GM18505 (cell line): Measurements from ENCODE around the gene KLHL5.

ENCODE experiments used
- ATAC-seq: cut with Tn5 transposase; IDR thresholded peaks from one replicate; pipeline ENCODE4 v1.9.1; 2021; ENCODE audit not compliant: unreplicated experiment
- POLR2A ChIP-seq: IDR thresholded peaks from 4 replicates; pipeline ENCODE4 v1.6.1; 2011; ENCODE audit warnings: borderline replicate concordance; ENCODE audit not compliant: insufficient read depth, insufficient read length; ENCODE audit errors: extremely low read depth

The KLHL5 gene

DNA sequence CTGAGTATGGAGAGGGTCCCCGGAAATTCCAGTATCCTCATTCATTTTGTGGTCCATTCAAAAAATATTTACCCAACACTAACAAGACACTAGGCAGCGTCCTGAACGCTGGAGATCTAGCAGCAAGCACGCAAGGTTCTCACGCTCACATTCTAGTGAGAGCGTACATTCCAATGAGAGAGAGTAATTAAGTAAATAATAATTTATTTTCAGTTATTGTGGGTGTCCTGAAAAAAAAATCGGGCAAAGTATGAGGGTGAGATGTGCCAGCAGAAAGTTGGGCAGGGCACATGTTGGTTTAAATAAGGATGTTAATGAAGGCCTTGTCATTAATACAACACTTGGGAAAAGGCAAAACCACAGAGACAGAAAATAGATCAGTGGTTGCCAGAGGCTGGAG lies 25.9 kb upstream of the KLHL5 start:
- TF ChIP-seq POLR2A = no peak
- ATAC-seq = no peak

DNA sequence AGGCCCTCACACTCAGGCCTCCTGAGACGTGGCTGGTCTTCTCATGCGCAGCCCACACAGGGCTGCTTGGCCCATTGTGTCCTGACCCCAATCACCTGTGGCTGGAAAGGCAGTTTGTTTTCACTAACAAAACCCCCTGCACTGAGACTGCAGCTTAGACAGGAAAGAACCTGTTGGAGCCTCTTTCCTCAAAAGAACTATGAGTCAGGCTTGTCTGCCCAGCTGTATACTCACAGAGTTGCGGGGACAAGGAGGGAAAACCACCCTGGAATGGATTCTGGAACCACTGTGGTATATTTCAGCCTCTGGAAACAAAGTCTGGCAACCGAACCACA lies 24.6 kb upstream of the KLHL5 start:
- ATAC-seq = no peak
- TF ChIP-seq POLR2A = no peak

DNA sequence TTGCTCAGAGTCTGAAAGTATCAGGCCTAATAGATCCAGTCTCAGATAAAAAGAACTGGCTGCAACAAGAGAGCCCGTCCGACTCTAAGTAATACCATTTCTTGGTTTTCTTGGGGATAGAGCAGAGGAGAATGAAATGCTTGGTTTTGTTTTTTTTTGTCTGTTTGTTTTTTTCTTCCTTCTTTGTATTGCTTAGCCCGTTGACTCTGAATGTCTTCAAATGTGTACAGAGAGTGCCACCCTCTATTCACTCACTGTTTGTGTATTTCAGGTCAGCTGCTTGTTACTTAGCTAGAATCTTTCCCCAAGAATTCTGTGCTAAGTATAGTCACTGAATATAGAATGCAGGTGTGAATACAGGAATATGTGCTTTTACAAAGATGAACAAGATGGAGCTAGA lies 24.1 kb upstream of the KLHL5 start:
- TF ChIP-seq POLR2A = no peak
- no peak for ATAC-seq

DNA sequence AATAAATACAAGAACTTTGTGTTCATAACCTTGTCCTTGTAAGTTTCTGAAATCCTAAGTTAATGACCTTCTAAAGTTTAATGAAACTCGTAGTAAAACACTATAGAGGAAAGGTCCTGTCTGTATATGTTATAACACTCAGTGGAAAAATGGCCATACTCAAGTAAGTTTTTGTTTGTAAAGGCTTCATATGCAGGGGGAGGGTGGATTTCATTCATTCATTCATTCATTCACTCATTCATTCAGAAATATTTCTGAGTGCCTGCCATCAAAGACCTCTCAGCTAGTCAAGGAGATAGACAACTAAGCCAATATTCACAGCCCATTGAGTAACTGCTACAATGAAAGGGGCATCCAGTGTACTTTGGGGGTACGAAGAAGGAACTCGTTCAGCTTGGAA lies 22.9 kb upstream of the KLHL5 start:
- no peak for ATAC-seq
- TF ChIP-seq POLR2A = no peak

DNA sequence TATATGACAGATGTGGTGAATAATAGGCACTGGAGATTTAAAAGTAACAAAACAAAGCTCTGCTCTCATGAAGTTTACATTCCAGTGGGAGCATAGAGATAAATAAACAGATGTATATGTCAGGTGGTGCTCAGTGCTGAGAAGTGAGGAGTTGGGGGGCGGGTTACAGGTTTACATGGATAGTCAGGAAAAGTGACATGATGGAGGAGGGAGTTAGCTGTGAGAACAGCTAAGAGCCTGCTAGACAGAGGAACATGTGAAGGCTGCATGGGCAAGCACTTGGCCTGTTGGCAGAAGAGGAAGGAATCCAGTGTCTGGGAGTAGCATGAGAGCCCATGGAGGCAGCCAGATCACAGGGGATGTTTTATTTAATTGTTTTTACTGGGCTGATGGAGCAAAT lies 19.7 kb upstream of the KLHL5 start:
- ATAC-seq = no peak
- TF ChIP-seq POLR2A = no peak

DNA sequence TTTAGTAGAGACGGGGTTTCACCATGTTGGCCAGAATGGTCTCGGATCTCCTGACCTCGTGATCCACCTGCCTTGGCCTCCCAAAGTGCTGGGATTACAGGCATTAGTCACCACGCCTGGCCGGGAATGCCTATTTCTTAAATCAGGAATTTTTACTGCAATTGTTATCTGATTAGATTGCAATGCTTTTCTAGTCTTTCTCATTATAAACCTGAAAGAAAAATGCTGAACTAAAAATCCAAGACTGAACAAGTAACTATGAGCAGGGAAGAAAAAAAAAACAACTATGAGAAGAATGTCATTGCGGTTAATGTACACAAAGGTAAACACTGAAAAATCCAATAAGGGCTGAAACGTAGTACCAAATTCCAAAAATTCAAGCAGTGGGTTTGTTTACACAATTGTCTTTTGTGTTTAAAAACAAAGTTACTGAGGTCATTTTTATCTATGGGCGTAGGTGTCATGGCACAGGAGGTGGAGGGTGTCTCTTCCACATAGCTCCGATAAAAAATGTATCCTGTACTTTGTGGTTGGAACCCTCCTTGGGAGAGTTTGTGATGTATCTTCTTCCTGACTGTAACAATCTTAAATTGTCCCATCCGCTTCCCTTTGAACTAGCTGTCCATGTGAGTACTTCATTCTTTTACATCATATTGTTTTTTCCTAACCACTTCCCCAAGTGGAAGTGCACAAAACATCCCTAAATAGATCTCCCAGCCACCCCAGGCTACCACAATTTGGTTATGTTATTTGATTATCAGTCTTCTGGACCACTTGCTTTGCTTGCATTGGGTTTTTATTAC lies 18.8 kb upstream of the KLHL5 start:
- no peak for ATAC-seq
- TF ChIP-seq POLR2A = no peak

DNA sequence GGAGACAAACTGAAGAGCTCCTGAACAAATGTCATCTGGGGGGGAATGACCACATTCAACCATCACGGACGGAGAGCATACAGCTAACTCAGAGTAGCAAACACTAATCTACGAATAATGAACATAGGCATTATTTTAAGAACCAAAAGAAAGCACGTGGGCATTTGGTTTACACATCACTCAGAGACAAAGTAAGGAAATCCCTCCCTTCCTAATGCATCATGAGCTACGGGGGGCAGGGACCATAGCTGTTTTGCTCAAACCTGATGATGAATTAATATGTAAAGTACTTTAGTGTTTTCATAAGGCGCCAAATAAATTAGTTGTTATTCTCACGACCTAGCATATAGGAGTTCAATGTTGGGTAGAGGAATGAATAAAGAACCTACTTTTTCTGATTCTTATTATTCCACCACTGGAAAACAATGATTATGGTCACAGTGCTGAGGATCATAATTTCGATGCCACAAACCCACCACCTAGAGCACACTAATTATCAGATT lies 18.1 kb upstream of the KLHL5 start:
- TF ChIP-seq POLR2A = no peak

DNA sequence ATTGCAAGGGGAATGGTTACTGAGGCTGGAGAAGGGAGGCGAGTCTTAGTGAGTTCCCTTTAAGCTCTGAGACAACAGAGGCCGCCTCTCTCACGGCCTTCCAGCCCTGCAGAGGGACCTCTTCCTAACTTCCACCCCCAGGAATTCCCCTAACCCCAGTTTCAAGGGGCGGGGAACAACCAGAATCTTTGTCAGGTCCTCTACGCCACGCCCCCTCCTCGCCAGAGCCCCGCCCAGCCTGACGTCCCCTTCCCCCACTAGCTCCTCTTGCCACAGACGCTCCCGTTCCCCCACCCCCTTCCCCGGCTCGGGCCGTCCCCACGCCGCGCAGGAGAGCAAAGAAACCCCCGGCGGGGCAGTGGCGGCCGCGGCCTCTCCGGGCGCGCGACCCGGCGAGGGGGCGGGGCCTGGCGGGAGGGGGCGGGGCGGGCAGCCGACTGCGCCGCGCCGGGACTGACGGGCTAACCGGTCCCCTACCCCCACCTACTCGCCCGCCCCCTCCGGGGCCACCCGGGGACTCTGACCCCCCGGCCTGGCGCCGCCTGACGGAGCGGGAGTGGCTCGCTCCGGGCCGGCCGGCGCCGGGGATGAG lies 17.6 kb upstream of the KLHL5 start:
- peak; percentile 69 for ATAC-seq
- no peak for TF ChIP-seq POLR2A

More for the DNA sequence above, 18.1 kb upstream of the KLHL5 start:
- no peak for ATAC-seq

DNA sequence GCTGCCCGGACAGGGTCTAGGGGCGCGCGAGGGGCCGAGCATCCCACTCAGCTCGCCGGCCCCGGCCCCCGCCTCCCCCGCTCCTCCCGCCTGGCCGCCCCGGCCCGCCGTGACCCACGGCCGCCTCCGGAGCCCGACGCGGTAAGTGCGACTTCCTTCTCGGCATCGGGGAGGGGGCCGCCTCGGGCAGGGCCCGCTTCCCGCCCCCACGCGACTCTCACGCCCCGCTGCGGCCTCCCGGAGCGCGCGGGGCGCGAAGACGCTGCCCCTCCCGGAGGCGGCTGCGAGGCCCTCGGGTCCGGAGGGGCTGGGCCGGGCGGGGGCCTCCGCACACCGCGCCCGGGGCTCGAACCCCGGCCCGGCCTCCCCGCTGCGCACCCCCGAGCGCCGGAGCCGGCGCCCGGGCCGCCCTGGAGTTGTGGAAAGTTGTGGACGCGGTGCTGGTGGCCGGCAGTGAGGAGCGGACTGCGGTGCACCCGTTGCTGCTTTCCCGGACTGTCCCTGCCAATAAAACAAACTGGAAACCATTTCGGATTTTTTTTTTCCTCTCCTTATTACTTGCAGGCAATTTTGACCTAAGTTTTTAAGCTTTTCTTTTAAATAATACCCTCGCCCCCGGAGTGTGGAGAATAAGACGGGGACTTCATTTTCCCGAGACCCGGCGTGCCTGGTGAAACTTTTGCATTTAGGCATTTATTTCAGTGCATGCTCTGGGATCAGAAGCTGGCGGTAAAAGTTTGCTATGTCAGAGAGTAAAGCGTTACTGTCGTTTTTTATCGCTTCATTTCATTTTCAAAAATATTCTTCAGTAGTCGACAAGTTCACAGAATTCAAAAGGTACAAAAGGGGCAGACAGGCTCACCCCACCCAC lies 16.8 kb upstream of the KLHL5 start:
- no peak for ATAC-seq
- TF ChIP-seq POLR2A = peak; percentile 11

DNA sequence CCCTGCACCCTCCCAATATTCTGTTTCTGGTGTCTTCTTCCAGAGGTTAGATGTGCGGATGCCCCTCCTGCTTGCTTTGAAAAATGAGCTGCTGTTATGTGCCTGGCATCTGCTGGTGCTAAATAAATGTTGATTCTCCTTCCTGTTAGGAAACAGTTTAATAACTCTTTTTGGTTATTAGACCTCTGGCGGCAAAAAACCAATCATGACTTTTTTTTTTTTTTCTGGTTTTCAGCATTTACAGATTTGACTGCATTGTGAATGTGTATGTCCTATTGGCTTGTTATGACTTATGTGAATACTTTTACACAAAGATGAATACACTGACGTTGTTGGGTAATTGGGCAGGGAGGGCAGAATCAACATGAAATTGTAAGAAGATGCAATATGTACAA lies 16.2 kb upstream of the KLHL5 start:
- ATAC-seq = no peak

DNA sequence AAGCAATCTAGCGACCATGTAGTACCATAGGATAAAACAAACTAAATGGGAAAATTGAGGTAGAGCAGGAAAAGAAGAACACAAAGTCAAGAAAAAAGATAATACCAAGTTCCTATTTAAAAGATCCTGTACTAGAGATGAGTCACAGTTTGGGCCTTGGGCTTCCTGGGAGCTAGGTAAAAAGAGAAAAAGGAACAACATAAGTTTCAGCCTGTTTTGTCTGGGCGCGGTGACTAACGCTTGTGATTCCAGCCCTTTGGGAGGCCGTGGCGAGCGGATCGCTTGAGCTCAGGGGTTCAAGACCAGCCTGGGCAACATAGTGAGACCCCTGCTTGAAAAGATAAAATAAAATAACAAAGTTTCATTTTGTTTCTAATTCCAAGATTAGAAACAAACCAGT lies 15.8 kb upstream of the KLHL5 start:
- no peak for ATAC-seq
- TF ChIP-seq POLR2A = no peak

More for the DNA sequence above, 16.2 kb upstream of the KLHL5 start:
- TF ChIP-seq POLR2A = no peak

DNA sequence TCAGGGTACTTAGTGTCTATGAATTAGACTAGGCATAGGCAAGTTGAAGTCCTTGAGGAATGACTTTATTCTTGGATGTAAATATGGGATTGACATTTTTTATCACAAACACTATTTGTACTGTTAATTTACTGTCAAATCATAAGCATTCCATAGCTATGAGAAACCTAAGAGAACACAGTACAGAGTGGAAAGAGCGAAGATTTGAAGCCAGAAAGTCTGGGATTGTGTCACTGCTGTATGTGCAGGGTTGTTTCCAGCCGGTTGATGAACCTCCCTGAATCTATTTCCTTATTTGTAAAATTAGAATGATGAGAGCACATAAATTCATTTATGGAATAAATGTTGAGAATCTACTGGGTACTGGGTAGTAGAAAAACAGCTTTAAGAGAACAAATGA lies 14.4 kb upstream of the KLHL5 start:
- no peak for ATAC-seq
- TF ChIP-seq POLR2A = no peak

DNA sequence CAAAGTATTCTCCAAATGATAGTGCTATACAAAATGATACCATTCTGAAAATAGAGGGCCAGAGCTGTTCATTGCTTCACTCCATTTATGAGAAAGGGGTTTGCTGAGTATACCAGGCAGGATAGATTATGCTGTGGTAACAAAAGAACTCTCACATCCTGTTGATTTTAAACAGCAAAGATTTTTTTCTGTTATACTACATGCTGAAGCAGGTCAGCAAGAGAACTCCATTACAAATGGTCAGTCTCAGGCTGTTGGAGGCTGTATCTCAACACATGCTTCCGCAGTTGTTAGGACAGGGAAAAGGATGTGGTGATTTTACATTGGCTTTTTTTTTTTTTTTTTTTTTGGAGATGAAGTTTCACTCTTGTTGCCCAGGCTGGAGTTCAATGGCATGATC lies 13.7 kb upstream of the KLHL5 start:
- no peak for TF ChIP-seq POLR2A
- no peak for ATAC-seq
